WTC11 (cell line): ENCODE data around the gene ITPKC. TPM values are rescaled to one million over a fixed set of nuclear protein-coding genes. Genes with fewer than 3 reads are reported as not detected.

ENCODE experiments used
- ATAC-seq: fragments of 200-7000 bp; cut with Tn5 transposase; 2 replicates; pipeline ENCODE4 v1.10.0; 2021; ENCODE audit warnings: mild to moderate bottlenecking, moderate library complexity
- CTCF ChIA-PET: fragments of 300-600 bp; sonication (Branson Sonifier 250); formaldehyde crosslinking; loops from one replicate; lab custom pipeline; 2021; ENCODE audit warnings: antibody characterized with exemption; lab: Charles Lee
- POLR2A ChIA-PET: fragments of 350-600 bp; sonication (Branson Sonifier 250); formaldehyde crosslinking; loops from one replicate; lab custom pipeline; 2021; ENCODE audit warnings: antibody characterized with exemption; lab: Charles Lee
- DNase-seq: peaks from one replicate; pipeline ENCODE4 v3.0.0; 2021; ENCODE audit warnings: low spot score
- H3K27ac Mint-ChIP-seq: 2 replicates; pipeline ENCODE4 v1.8.0; 2021; ENCODE audit warnings: mixed read lengths
- H3K27me3 Mint-ChIP-seq: 2 replicates; pipeline ENCODE4 v1.8.0; 2021; ENCODE audit warnings: low read depth, mild to moderate bottlenecking, moderate library complexity, mixed read lengths
- H3K36me3 Mint-ChIP-seq: 2 replicates; pipeline ENCODE4 v1.8.0; 2021; ENCODE audit warnings: mixed read lengths
- H3K4me1 Mint-ChIP-seq: 2 replicates; pipeline ENCODE4 v1.8.0; 2022; ENCODE audit warnings: mixed read lengths
- H3K4me3 Mint-ChIP-seq: 2 replicates; pipeline ENCODE4 v1.8.0; 2021; ENCODE audit warnings: mild to moderate bottlenecking, moderate library complexity, mixed read lengths
- H3K9me3 Mint-ChIP-seq: 2 replicates; pipeline ENCODE4 v1.8.0; 2021; ENCODE audit warnings: mixed read lengths
- AFF4 ChIP-seq: sonication (generic); formaldehyde crosslinking; IDR thresholded peaks from 2 replicates; pipeline ENCODE4 v1.8.1; 2023; ENCODE audit warnings: mild to moderate bottlenecking, missing genetic modification reagents, borderline replicate concordance
- ATF2 ChIP-seq: sonication (generic); formaldehyde crosslinking; IDR thresholded peaks from 2 replicates; pipeline ENCODE4 v1.8.1; 2022; ENCODE audit warnings: low read depth, missing genetic modification reagents, borderline replicate concordance
- CREM ChIP-seq: sonication (generic); formaldehyde crosslinking; IDR thresholded peaks from 2 replicates; pipeline ENCODE4 v1.8.1; 2022; ENCODE audit warnings: mild to moderate bottlenecking, missing genetic modification reagents, moderate library complexity
- FOXP4 ChIP-seq: sonication (generic); formaldehyde crosslinking; IDR thresholded peaks from 2 replicates; pipeline ENCODE4 v1.8.0; 2022; ENCODE audit warnings: mild to moderate bottlenecking, missing genetic modification reagents
- HMGA2 ChIP-seq: fragments of 250-450 bp; sonication (Bioruptor Pico); IDR thresholded peaks from 2 replicates; pipeline ENCODE4 v1.4.0; 2021; ENCODE audit warnings: mild to moderate bottlenecking, moderate library complexity
- HMGXB4 ChIP-seq: sonication (generic); formaldehyde crosslinking; IDR thresholded peaks from 2 replicates; pipeline ENCODE4 v1.8.1; 2023; ENCODE audit warnings: mild to moderate bottlenecking, moderate library complexity, missing genetic modification reagents
- MAX ChIP-seq: sonication (generic); formaldehyde crosslinking; IDR thresholded peaks from 2 replicates; pipeline ENCODE4 v1.8.0; 2022; ENCODE audit warnings: mild to moderate bottlenecking, missing genetic modification reagents
- NR1H2 ChIP-seq: sonication (generic); formaldehyde crosslinking; IDR thresholded peaks from 2 replicates; pipeline ENCODE4 v1.9.0; 2021; ENCODE audit warnings: mild to moderate bottlenecking, moderate library complexity, missing genetic modification reagents
- PREB ChIP-seq: sonication (generic); formaldehyde crosslinking; IDR thresholded peaks from 2 replicates; pipeline ENCODE4 v1.8.1; 2022; ENCODE audit warnings: mild to moderate bottlenecking, missing genetic modification reagents, moderate library complexity, borderline replicate concordance
- PRRX2 ChIP-seq: fragments of 250-450 bp; sonication (Bioruptor Pico); IDR thresholded peaks from 2 replicates; pipeline ENCODE4 v1.8.0; 2021; ENCODE audit warnings: mild to moderate bottlenecking
- SOX15 ChIP-seq: fragments of 250-450 bp; sonication (Bioruptor Pico); IDR thresholded peaks from 2 replicates; pipeline ENCODE4 v1.9.0; 2021; ENCODE audit warnings: mild to moderate bottlenecking
- TEAD1 ChIP-seq: sonication (generic); formaldehyde crosslinking; IDR thresholded peaks from 2 replicates; pipeline ENCODE4 v1.8.0; 2022; ENCODE audit warnings: mild to moderate bottlenecking, missing genetic modification reagents
- TEAD4 ChIP-seq: sonication (generic); formaldehyde crosslinking; IDR thresholded peaks from 2 replicates; pipeline ENCODE4 v1.8.0; 2022; ENCODE audit warnings: mild to moderate bottlenecking, missing genetic modification reagents
- TP53 ChIP-seq: sonication (generic); formaldehyde crosslinking; IDR thresholded peaks from 2 replicates; pipeline ENCODE4 v1.8.1; 2023; ENCODE audit warnings: mild to moderate bottlenecking, missing genetic modification reagents
- USF2 ChIP-seq: sonication (generic); formaldehyde crosslinking; IDR thresholded peaks from 2 replicates; pipeline ENCODE4 v1.8.1; 2023; ENCODE audit warnings: mild to moderate bottlenecking, missing genetic modification reagents, moderate library complexity
- ZNF121 ChIP-seq: sonication (generic); formaldehyde crosslinking; IDR thresholded peaks from 2 replicates; pipeline ENCODE4 v1.8.0; 2023; ENCODE audit warnings: missing genetic modification reagents
- ZNF317 ChIP-seq: sonication (generic); formaldehyde crosslinking; IDR thresholded peaks from 2 replicates; pipeline ENCODE4 v1.8.1; 2023; ENCODE audit warnings: low read depth, mild to moderate bottlenecking, moderate library complexity, missing genetic modification reagents, borderline replicate concordance
- total RNA-seq: library from RNA; stranded (reverse); gene quantifications from 3 replicates; pipeline ENCODE4 v1.2.3, GENCODE V29; 2021

The ITPKC gene
- total RNA-seq, 1 experiment from 2014 or later = 13.8 TPM

- ChIA-PET CTCF (no interaction called here), POLR2A (no interaction called here)
- ATAC-seq (no peak), DNase-seq (no peak)
- peaks cover 2% of the 10 kb centered on the region for H3K4me1 Mint-ChIP-seq
- H3K27ac Mint-ChIP-seq = no peak overlapping the region
- H3K36me3 Mint-ChIP-seq = peaks cover 43% of the 10 kb centered on the region
- H3K27me3 Mint-ChIP-seq = no peaks in the 10 kb centered on the region
- no peak overlapping the region for H3K4me3 Mint-ChIP-seq
- TF ChIP-seq PRRX2 (CRISPR knock-in tag) (no peak), HMGXB4 (no peak), MAX (no peak), ATF2 (CRISPR knock-in tag) (no peak), SOX15 (CRISPR knock-in tag) (no peak), TP53 (no peak), AFF4 (CRISPR knock-in tag) (no peak), NR1H2 (CRISPR knock-in tag) (no peak), FOXP4 (CRISPR knock-in tag) (no peak), ZNF317 (CRISPR knock-in tag) (no peak), TEAD1 (CRISPR knock-in tag) (no peak), HMGA2 (CRISPR knock-in tag) (no peak), CREM (CRISPR knock-in tag) (no peak), ZNF121 (CRISPR knock-in tag) (no peak), TEAD4 (CRISPR knock-in tag) (no peak), PREB (no peak), USF2 (CRISPR knock-in tag) (no peak)
- TF ChIP-seq, all 79 proteins: peak for 0
- no peaks in the 10 kb centered on the region for H3K9me3 Mint-ChIP-seq
Measured at GRCh38 chr19:40736661-40737060, 19.7 kb downstream of the ITPKC start.
